Regular cardiac myocyte (primary cell): ENCODE measurements around the gene WFDC12. TPM values are rescaled to one million over a fixed set of nuclear protein-coding genes. Genes with fewer than 3 reads are reported as not detected.

ENCODE experiments used
- total RNA-seq: library from RNA; depleted of rRNA; stranded (reverse); fragments of >200 nt; gene quantifications from 2 replicates; pipeline ENCODE4 v1.2.3, GENCODE V29; 2014

WFDC12 gene
- total RNA-seq = 0.28 TPM in 1 of 2 replicates, not detected in the other

DNA sequence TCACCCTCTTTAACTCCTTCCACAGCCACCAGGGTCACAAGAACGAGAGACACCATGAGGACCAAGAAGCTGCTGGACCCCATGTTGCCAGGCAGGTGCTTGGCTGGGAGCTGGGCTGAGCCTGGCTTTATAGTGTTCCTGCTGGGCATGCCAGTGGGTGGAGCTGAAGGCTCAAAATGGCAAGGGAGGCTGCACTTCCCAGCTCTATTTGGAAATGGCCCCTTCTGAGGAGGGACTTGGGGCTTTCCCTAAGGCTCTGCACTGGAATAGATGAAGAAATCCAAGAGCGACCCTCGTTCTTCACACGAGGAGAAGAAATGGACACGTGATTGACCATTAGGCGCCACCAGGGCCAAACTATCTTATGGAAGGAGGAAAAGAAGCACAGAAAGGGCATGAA lies at the start of gene WFDC12:
Gene WFDC12, minus strand, starts transcription at position 101 of the 400 bp plus-strand sequence. Its CDS starts 18 bp downstream, at position 83.

GRCh38 chr20:45114465-45115385 lies 9.5 kb downstream of the WFDC12 start, which contains the start of gene WFDC5:
Gene WFDC5, minus strand, starts transcription at chr20:45115174. Its CDS starts 91 bp downstream, at chr20:45115083.

GRCh38 chr20:45100563-45101245 lies 23.6 kb downstream of the WFDC12 start, which contains the start of gene KCNS1:
Gene KCNS1, minus strand, starts transcription at chr20:45101127. Its CDS starts 1,891 bp downstream, at chr20:45099236.

Other genes starting within 250 kb of the WFDC12 start
- gene YWHAB, start 238.8 kb downstream of the WFDC12 start, total RNA-seq = 75.5 and 170 TPM in 2 replicates
- gene PABPC1L, start 214.4 kb downstream of the WFDC12 start, total RNA-seq = 8.6 and 8.7 TPM in 2 replicates
- 23.4 and 40.5 TPM in 2 replicates for gene TOMM34, start 164.1 kb downstream of the WFDC12 start, total RNA-seq
- gene STK4, start 158.0 kb downstream of the WFDC12 start, total RNA-seq = 31.0 and 37.6 TPM in 2 replicates
- 0.58 and 2.0 TPM in 2 replicates for gene KCNS1, start 23.3 kb downstream of the WFDC12 start, total RNA-seq
- not detected in 2 replicates for gene WFDC5, start 9.3 kb downstream of the WFDC12 start, total RNA-seq
- not detected in 2 replicates for gene PI3, start 50.4 kb upstream of the WFDC12 start, total RNA-seq
- not detected in 2 replicates for gene SEMG1, start 82.6 kb upstream of the WFDC12 start, total RNA-seq
- gene SEMG2, start 96.9 kb upstream of the WFDC12 start, total RNA-seq = not detected in 2 replicates
- gene SLPI, start 130.1 kb upstream of the WFDC12 start, total RNA-seq = 0.58 TPM in 1 of 2 replicates, not detected in the other
- gene RBPJL, start 182.4 kb upstream of the WFDC12 start, total RNA-seq = not detected in 2 replicates
- 0.19 TPM in 1 of 2 replicates, not detected in the other for gene MATN4, start 183.8 kb upstream of the WFDC12 start, total RNA-seq
- 102 and 106 TPM in 2 replicates for gene SDC4, start 224.0 kb upstream of the WFDC12 start, total RNA-seq
- gene SYS1, start 238.7 kb upstream of the WFDC12 start, total RNA-seq = 26.8 and 29.9 TPM in 2 replicates